ENCODE data around the gene PROC. TPM values are rescaled to one million over a fixed set of nuclear protein-coding genes. Genes with fewer than 3 reads are reported as not detected.

Gene PROC
- total and polyA plus RNA-seq, 2 of the 8 experiments (the other 6 are each of a cell fraction or from before 2014, with no cell fraction given) = 1.5 to 1.6 TPM

DNA sequence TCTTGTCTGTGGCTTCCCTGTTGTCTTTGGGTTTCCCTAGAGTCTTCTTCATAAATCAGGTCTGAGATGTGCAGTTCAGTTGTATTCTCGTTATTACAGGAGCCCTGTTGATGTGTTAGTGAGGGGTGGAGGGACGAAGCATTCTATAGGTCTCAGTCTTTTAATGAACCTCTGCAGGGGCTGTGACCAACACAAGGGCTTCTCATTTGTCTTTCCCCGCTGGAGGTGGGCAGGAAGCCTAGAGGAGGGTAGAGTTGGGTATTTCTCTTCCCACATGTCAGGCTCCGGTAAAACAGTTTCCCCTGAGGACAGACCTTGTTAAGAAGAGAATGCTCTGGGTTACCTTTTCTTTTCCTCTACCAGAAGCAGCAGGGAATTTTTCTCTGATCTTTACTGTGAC, 31.2 kb downstream of the PROC start:
- Histone ChIP-seq H3K27ac (ENCODE audit: low read depth, low read length) (no peak overlapping the region), H3K4me2 (ENCODE audit: insufficient read depth in 1 of 2, low read depth in 2 of 2, low read length in 2 of 2) (no peak overlapping the region; a peak in 1 of 4 replicates), H2BK12ac (ENCODE audit: low read depth, low read length) (no peak overlapping the region), H3K23ac (ENCODE audit: insufficient read length) (no peak overlapping the region), H4K91ac (replicated peaks; ENCODE audit: insufficient read length, low read length) (no peak overlapping the region), H3K79me1 (ENCODE audit: low read depth, low read length) (no peaks in the 10 kb centered on the region), H3K79me2 (ENCODE audit: control insufficient read depth in 1 of 2, insufficient read depth in 2 of 2, low read length in 2 of 2) (no peaks in the 10 kb centered on the region), H3K18ac (ENCODE audit: extremely low read depth, low read length) (no peak overlapping the region), H2AFZ (ENCODE audit: low read length) (no peak overlapping the region), H4K20me1 (replicated peaks in 1 of 2; ENCODE audit: control insufficient read depth in 1 of 2, insufficient read depth in 2 of 2, low read length in 2 of 2) (no peaks in the 10 kb centered on the region), H3K4me3 (ENCODE audit: extremely low read depth in 1 of 4, insufficient read depth in 2 of 4, low read depth in 3 of 4, low read length in 4 of 4) (no peak overlapping the region), H2BK20ac (ENCODE audit: low read length) (no peak overlapping the region), H3K4me1 (replicated peaks in 1 of 4; ENCODE audit: control insufficient read depth in 3 of 4, insufficient read depth in 4 of 4, low read length in 3 of 4) (peaks cover 0 to 7% (median 1%) of the 10 kb centered on the region in 4 experiments; a peak in 2 of 7 replicates), H3K14ac (ENCODE audit: insufficient read length) (no peak overlapping the region), H2BK120ac (replicated peaks; ENCODE audit: low read depth, low read length) (no peak overlapping the region), H3K56ac (replicated peaks; ENCODE audit: insufficient read length, low read depth, low read length) (no peak overlapping the region), H3K9me3 (ENCODE audit: insufficient read depth in 2 of 2, low read depth in 1 of 2, low read length in 1 of 2) (peaks cover 0 to 6% of the 10 kb centered on the region in 2 experiments; a peak in 1 of 4 replicates), H4K8ac (ENCODE audit: extremely low read depth, insufficient read depth, low read length) (no peak overlapping the region), H3K27me3 (replicated peaks in 1 of 4; ENCODE audit: control insufficient read depth in 3 of 4, extremely low read depth in 1 of 4, insufficient read depth in 3 of 4, low read length in 3 of 4) (no peaks in the 10 kb centered on the region), H3K4ac (replicated peaks; ENCODE audit: insufficient read length, low read depth, low read length) (no peak overlapping the region), H2BK15ac (ENCODE audit: low read length) (no peak overlapping the region), H3K23me2 (ENCODE audit: low read depth, low read length) (peaks cover 1% of the 10 kb centered on the region; the same call in 1 of the 2 replicates), H3K9ac (replicated peaks in 1 of 4; ENCODE audit: extremely low read depth in 1 of 4, low read depth in 3 of 4, low read length in 3 of 4) (no peak overlapping the region), H3K36me3 (ENCODE audit: control insufficient read depth in 2 of 4, insufficient read depth in 4 of 4, low read length in 3 of 4) (no peaks in the 10 kb centered on the region), H2AK5ac (ENCODE audit: low read depth, low read length) (no peak overlapping the region), H2BK5ac (ENCODE audit: low read depth, low read length) (no peak overlapping the region), H4K5ac (ENCODE audit: insufficient read length, low read depth, low read length) (no peak overlapping the region)
- 41% methylated on average over 4 of the region's 4 CpGs; no CpG with 5 or more reads in 1 of the 2 experiments for WGBS, 2 experiments (ENCODE audit: extremely low coverage in 1 of 2, insufficient coverage in 1 of 2, insufficient read length in 1 of 2, insufficient replicate concordance in 2 of 2, low coverage in 1 of 2, low lambda C conversion rate in 2 of 2, missing lambda C conversion rate in 1 of 2)
- ChIA-PET CTCF (ENCODE audit: partially characterized antibody) (interaction anchor here (1.2 kb wide), 1 partner anchor 35 kb away, joined by 3 read pairs; no protein-coding TSS in a partner anchor), POLR2A (ENCODE audit: partially characterized antibody) (no interaction called here)
- DNase-seq (ENCODE audit: low read depth in 1 of 2, low spot score in 2 of 2) (no peak), FAIRE-seq (peak; percentile 7)
- no peak for TF ChIP-seq ZNF274 (IDR thresholded peaks at IDR 0.05; ENCODE audit: borderline replicate concordance, extremely low read depth, low read length)
- TF ChIP-seq NANOG (IDR thresholded peaks at IDR 0.05; ENCODE audit: insufficient read depth, low read depth, low read length, poor library complexity, severe bottlenecking) = no peak
- TF ChIP-seq EZH2 (IDR thresholded peaks at IDR 0.05; ENCODE audit: low read depth, low read length, severe bottlenecking) = no peak
- no peak for TF ChIP-seq KDM1A (IDR thresholded peaks at IDR 0.05; ENCODE audit: borderline replicate concordance, low read length)
- TF ChIP-seq CREB1 (IDR thresholded peaks at IDR 0.05) = no peak
- TF ChIP-seq, protein P1, sequence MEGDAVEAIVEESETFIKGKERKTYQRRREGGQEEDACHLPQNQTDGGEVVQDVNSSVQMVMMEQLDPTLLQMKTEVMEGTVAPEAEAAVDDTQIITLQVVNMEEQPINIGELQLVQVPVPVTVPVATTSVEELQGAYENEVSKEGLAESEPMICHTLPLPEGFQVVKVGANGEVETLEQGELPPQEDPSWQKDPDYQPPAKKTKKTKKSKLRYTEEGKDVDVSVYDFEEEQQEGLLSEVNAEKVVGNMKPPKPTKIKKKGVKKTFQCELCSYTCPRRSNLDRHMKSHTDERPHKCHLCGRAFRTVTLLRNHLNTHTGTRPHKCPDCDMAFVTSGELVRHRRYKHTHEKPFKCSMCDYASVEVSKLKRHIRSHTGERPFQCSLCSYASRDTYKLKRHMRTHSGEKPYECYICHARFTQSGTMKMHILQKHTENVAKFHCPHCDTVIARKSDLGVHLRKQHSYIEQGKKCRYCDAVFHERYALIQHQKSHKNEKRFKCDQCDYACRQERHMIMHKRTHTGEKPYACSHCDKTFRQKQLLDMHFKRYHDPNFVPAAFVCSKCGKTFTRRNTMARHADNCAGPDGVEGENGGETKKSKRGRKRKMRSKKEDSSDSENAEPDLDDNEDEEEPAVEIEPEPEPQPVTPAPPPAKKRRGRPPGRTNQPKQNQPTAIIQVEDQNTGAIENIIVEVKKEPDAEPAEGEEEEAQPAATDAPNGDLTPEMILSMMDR (IDR thresholded peaks at IDR 0.05; ENCODE audit: control extremely low read depth in 1 of 3, insufficient read depth in 1 of 3, low read depth in 1 of 3, low read length in 3 of 3) = no peak
- TF ChIP-seq, protein P2, sequence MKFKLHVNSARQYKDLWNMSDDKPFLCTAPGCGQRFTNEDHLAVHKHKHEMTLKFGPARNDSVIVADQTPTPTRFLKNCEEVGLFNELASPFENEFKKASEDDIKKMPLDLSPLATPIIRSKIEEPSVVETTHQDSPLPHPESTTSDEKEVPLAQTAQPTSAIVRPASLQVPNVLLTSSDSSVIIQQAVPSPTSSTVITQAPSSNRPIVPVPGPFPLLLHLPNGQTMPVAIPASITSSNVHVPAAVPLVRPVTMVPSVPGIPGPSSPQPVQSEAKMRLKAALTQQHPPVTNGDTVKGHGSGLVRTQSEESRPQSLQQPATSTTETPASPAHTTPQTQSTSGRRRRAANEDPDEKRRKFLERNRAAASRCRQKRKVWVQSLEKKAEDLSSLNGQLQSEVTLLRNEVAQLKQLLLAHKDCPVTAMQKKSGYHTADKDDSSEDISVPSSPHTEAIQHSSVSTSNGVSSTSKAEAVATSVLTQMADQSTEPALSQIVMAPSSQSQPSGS (IDR thresholded peaks at IDR 0.05; ENCODE audit: low read length) = no peak
- no peak for TF ChIP-seq EGR1 (IDR thresholded peaks at IDR 0.05; ENCODE audit: borderline replicate concordance, low read depth, low read length)
- no peak for TF ChIP-seq POU5F1 (IDR thresholded peaks at IDR 0.05; ENCODE audit: low read depth, low read length)
- TF ChIP-seq RXRA (IDR thresholded peaks at IDR 0.05; ENCODE audit: insufficient read depth, low read depth, low read length) = no peak
